ENCODE data around the gene GRWD1.
A peak's percentile ranks its signal among the peaks of the same experiment; 100 is the strongest.
"Not testable (repeated sequence)": the region's sequence is repeated elsewhere in the genome, so short reads cannot be mapped to it uniquely, and the experiment has no call there.

The GRWD1 gene

DNA sequence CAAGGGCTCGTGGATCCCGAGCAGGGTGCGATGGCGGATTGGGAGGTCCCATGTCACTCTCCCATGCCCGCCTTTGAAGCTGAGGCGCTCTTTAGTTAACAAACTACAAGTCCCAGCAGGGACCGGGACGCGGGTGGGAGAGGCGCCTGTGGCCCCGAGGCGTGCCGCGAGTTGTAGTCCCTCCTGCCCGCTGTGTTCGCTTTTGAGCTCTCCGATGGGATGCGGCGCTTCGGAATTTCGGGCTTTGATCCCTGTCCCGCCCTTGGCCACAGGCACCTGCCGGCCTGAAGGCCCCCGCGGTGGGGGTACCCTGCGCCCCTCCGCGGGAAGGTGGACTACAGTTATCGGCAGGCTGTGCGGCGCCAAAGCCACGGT, 34.4 kb downstream of the GRWD1 start:
- peak in 1 of 2 donors; percentile 41 for DNase-seq (ENCODE audit: low read depth in 2 of 2)

- peak; percentile 30 to 49 for DNase-seq (ENCODE audit: low read depth in 2 of 2)
Measured at GRCh38 chr19:48480558-48481500, 35.0 kb downstream of the GRWD1 start.

GRCh38 chr19:48481846-48482639, 36.3 kb downstream of the GRWD1 start:
- no peak for DNase-seq (ENCODE audit: low read depth in 2 of 2)

DNA sequence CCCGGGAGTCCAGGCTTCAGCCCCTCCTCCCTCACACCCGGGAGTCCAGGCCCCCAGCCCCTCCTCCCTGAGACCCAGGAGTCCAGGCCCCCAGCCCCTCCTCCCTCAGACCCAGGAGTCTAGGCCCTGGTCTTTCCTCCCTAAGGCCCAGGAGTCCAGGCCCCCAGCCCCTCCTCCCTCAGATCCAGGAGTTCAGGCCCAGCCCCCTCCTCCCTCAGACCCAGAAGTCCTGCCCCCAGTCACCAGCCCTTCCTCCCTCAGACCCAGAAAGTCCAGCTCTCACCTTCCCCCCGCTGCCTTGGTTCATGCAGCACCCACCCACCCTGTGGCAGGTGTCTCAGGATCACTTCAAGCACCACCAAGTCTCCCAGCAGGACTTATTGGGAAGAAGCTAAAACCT, 37.5 kb downstream of the GRWD1 start:
- DNase-seq (ENCODE audit: low read depth in 2 of 2), result no peak

DNA sequence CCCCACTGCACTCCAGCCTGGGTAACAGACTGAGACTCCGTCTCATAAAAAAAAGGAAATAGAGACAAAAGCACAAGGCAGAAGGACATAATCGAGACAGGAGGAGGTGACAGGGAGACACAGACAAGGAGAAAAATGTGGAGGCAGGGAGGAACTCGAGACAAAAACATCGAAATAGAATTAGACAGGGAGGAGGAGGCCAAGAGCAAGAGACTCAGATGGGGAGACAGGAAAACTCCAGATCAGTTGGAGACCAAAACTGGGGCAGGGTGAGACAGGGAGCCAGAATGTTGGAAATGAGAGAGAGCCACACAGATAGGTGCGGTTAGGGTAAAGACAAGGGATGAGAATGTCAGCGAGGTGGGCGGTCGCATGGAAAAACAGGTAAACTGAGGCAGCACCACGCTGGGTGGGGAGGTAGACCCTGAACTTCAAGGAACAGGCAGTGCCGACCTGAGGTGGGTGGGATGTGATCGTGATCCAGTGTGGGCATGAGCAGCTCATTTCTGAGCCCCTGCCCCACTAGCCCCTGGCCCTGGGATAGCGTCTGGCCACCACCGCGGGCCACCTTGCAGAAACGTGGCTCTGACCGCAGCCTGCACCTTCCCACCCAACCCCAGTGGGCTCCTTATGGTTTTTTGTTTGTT, 38.6 kb downstream of the GRWD1 start:
- DNase-seq (ENCODE audit: low read depth in 2 of 2), result no peak

GRCh38 chr19:48484931-48485612, 39.3 kb downstream of the GRWD1 start:
- no peak for DNase-seq (ENCODE audit: low read depth in 2 of 2)

GRCh38 chr19:48486706-48487105, 40.9 kb downstream of the GRWD1 start:
- not testable (repeated sequence) for DNase-seq (ENCODE audit: low read depth in 2 of 2)

GRCh38 chr19:48487544-48487943, 41.8 kb downstream of the GRWD1 start:
- DNase-seq (ENCODE audit: low read depth in 2 of 2), result no peak

DNA sequence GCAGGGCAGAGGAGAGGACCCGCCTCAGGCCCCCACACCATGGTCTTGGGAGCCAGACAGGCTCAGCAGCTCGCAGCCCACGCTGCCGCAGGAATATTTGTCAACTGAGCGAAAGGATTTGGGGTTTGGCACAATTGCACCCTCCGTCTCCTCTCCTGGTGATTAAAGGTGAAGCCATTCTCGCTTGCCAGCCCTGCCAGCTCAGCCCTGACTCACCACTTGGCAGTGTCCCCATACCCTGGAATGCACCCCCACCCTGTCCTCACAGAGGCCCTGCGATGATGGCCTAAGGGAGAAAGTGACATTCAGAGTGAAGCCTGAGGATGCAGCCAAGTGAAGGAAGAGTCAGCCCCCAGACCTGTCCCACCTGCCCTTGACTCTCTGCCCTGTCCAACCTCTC, 42.2 kb downstream of the GRWD1 start:
- DNase-seq (ENCODE audit: low read depth in 2 of 2), result no peak

DNA sequence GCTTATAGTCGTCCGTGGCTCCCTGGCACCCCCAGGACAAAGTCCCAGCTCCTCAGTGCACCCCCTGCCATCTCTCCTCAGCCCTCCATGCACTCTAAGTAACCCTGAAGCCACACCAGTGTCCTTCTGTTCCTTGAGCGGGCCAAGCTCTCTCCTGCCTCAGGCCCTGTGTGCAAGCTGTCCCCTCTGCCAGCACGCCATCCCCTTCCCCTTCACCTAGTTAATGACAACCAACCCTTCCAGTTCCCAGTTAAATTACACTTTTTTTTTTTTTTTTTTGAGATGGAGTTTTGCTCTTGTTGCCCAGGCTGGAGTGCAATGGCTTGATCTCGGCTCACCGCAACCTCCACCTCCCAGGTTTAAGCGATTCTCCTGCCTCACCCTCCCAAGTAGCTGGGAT, 42.7 kb downstream of the GRWD1 start:
- DNase-seq (ENCODE audit: low read depth in 2 of 2), result not testable (repeated sequence)

- DNase-seq (ENCODE audit: low read depth in 2 of 2), result peak; percentile 78 to 81
Measured at GRCh38 chr19:48489608-48490216, 43.9 kb downstream of the GRWD1 start.

GRCh38 chr19:48490981-48491792, 45.4 kb downstream of the GRWD1 start:
- peak; percentile 40 to 43 for DNase-seq (ENCODE audit: low read depth in 2 of 2)

GRCh38 chr19:48491793-48492123, 46.0 kb downstream of the GRWD1 start:
- DNase-seq (ENCODE audit: low read depth in 2 of 2), result no peak

- peak; percentile 66 to 74 for DNase-seq (ENCODE audit: low read depth in 2 of 2)
Measured at GRCh38 chr19:48492925-48493717, 47.3 kb downstream of the GRWD1 start.

- no peak for DNase-seq (ENCODE audit: low read depth in 2 of 2)
Measured at GRCh38 chr19:48493718-48494401, 48.1 kb downstream of the GRWD1 start.

- no peak for DNase-seq (ENCODE audit: low read depth in 2 of 2)
Measured at GRCh38 chr19:48495396-48495795, 49.6 kb downstream of the GRWD1 start.

DNA sequence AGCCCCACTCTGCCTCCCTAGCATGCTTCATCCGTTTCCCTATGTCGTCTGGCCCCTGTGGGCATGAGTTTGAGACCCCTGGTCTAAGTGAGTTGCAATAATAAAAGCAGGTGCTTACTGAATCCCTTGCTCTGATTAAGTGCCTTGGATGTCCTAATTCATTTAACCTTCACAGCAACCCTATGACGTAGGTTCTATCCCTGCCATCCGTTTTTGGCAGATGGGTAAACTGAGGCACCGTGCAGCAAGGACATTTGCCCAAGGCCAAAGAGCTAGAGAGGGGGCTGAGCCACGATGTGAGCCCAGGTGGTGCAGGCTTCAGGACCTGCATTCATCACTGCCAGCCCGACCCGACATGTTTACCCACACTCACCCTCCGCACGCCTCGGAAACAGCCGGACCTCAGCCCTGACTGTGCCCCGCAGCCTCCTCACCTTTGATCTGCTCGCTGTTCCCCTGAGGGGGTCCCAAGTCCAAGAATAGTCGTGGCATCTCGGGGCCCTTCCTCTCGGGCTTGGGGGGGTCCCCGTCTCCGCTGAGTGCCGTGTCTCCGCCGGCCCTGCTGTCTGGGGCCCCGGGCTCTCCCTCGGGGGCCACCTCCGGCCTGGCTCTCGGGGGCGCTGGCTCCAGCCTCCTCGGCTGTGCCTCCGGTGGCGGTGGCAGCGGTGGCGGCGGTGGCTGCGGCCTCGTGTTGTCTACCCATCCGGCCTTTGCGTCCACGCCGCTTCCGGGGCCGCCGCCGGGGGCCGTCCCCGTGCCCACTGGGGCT, 51.4 kb downstream of the GRWD1 start:
- DNase-seq (ENCODE audit: low read depth in 2 of 2), result no peak

Measured in stimulated activated CD4-positive, alpha-beta T cell treated with anti-CD3 and anti-CD28 coated beads, Interleukin-1b, Interleukin-23, amount 100 ng/mL, for 4 hours (primary cell).